ENCODE measurements around the gene GPX7.

Gene GPX7

GRCh38 chr1:52631759-52632331 lies 29.7 kb downstream of the GPX7 start:
- DNase-seq: no peak

- peak; percentile 43 for DNase-seq
Measured at GRCh38 chr1:52632732-52633290, 30.6 kb downstream of the GPX7 start, which contains the start of gene SHISAL2A. Gene SHISAL2A, plus strand, starts transcription at chr1:52633168. Its CDS starts 326 bp downstream, at chr1:52633494.

- DNase-seq: no peak
Measured at GRCh38 chr1:52633291-52633754, 31.2 kb downstream of the GPX7 start.

GRCh38 chr1:52634111-52634510 lies 31.9 kb downstream of the GPX7 start:
- DNase-seq: no peak

- DNase-seq: no peak
Measured at GRCh38 chr1:52635321-52636089, 33.3 kb downstream of the GPX7 start.

- no peak for DNase-seq
Measured at GRCh38 chr1:52636721-52637695, 34.8 kb downstream of the GPX7 start.

GRCh38 chr1:52637946-52638345 lies 35.8 kb downstream of the GPX7 start:
- no peak for DNase-seq

- no peak for DNase-seq
Measured at GRCh38 chr1:52640697-52641096, 38.5 kb downstream of the GPX7 start.

GRCh38 chr1:52641307-52641706 lies 39.1 kb downstream of the GPX7 start:
- DNase-seq: no peak

- no peak for DNase-seq
Measured at GRCh38 chr1:52645261-52645660, 43.1 kb downstream of the GPX7 start.

- no peak for DNase-seq
Measured at GRCh38 chr1:52651904-52652303, 49.7 kb downstream of the GPX7 start.

GRCh38 chr1:52653207-52653849 lies 51.2 kb downstream of the GPX7 start:
- DNase-seq: no peak

- no peak for DNase-seq
Measured at GRCh38 chr1:52654063-52654462, 51.9 kb downstream of the GPX7 start.

- DNase-seq: no peak
Measured at GRCh38 chr1:52657702-52658101, 55.5 kb downstream of the GPX7 start.
